ENCODE data around the gene PRKCA. TPM values are rescaled to one million over a fixed set of nuclear protein-coding genes. Genes with fewer than 3 reads are reported as not detected.

PRKCA gene
- total RNA-seq, 1 experiment from 2014 or later, result 29.6 TPM

DNA sequence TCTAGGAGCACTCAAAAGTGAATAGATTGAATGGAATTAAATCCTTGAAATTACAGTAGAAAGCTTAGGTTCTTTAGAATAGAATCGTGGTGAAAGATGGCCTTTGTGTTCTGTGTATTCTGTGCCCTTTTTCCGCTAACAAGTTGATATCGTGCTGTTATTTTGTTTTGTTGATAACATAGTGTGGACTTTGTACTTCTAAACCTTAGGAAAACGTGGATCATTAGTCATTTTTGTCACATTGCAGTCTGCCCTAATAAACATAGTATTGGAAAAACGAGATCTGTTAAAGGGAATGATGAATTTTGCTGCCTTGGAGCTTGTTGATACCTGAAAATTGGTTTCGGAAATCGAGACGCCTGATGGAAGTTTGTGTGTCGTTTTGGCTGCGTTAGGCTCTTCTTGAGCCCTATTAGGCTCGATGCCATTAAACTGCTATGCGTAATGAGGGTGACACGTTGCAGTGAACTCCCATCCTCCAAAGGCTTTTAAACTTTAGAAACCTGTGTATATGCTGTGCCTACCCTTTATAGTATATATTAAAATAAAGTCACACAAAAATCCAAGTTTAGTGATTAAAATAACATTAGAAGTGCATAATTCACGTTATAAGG lies 145.7 kb downstream of the PRKCA start:
- Mint-ChIP-seq H3K36me3 (ENCODE audit: insufficient read depth, unreplicated experiment) (peaks cover 6% of the 10 kb centered on the region), H3K27me3 (ENCODE audit: insufficient read depth, unreplicated experiment) (no peaks in the 10 kb centered on the region), H3K9me3 (ENCODE audit: unreplicated experiment) (no peaks in the 10 kb centered on the region), H3K27ac (ENCODE audit: unreplicated experiment) (peak overlapping the region; percentile 28), H3K4me3 (ENCODE audit: unreplicated experiment) (peak overlapping the region; percentile 2), H3K4me1 (ENCODE audit: low read depth, unreplicated experiment) (peaks cover 78% of the 10 kb centered on the region)
- ChIA-PET CTCF (no interaction called here), POLR2A (no interaction called here)
- Histone ChIP-seq H3K4me3 (ENCODE audit: low read depth, low read length) (no peak overlapping the region), H3K27me3 (replicated peaks; ENCODE audit: control insufficient read depth, insufficient read depth, low read length) (no peaks in the 10 kb centered on the region), H3K36me3 (ENCODE audit: control insufficient read depth, insufficient read depth, low read length) (no peaks in the 10 kb centered on the region), H3K9me3 (0 out of 2 replicates have a peak, but pooled peaks cover 3% of the 10 kb centered on the region), H3K4me1 (peaks cover 43% of the 10 kb centered on the region)
- no peak for DNase-seq
- TF ChIP-seq, protein P1, sequence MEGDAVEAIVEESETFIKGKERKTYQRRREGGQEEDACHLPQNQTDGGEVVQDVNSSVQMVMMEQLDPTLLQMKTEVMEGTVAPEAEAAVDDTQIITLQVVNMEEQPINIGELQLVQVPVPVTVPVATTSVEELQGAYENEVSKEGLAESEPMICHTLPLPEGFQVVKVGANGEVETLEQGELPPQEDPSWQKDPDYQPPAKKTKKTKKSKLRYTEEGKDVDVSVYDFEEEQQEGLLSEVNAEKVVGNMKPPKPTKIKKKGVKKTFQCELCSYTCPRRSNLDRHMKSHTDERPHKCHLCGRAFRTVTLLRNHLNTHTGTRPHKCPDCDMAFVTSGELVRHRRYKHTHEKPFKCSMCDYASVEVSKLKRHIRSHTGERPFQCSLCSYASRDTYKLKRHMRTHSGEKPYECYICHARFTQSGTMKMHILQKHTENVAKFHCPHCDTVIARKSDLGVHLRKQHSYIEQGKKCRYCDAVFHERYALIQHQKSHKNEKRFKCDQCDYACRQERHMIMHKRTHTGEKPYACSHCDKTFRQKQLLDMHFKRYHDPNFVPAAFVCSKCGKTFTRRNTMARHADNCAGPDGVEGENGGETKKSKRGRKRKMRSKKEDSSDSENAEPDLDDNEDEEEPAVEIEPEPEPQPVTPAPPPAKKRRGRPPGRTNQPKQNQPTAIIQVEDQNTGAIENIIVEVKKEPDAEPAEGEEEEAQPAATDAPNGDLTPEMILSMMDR (IDR thresholded peaks at IDR 0.05; ENCODE audit: insufficient read depth in 1 of 2, low read depth in 1 of 2, low read length in 1 of 2, severe bottlenecking in 1 of 2, unreplicated experiment in 1 of 2), result no peak
- BruUV-seq (replicated peaks), result no TSS peak
- intact Hi-C loops (cut with micrococcal nuclease; ENCODE audit: unreplicated experiment), result no loop called here

DNA sequence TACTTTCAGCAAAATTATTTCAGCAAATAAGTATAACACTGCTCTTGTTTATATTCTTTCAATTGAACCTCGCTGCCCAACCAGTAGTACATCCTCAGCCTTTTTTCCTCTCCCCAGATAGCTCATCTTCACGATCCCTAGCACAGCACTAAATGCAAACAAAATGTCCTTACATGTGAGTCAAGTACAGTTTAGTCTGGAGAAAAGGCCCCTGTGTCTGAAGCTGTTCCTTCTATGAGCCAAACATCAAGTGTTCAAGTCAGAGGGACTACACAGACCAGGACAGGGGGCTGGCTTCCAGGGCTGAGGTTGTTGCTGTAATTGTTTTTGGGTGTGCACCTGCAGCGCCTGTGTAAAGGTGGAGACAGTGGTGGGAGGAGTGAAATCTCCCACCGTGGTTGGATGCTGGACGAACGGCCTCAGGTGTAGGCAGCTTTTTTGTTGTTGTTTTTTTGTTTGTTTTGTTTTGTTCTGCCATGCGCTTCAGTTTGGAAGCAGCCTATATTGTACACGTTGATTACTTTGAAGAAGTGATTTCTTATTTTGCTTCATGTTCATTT lies 147.1 kb downstream of the PRKCA start:
- peaks cover 6% of the 10 kb centered on the region for H3K36me3 Mint-ChIP-seq (ENCODE audit: insufficient read depth, unreplicated experiment)
- H3K4me3 Mint-ChIP-seq (ENCODE audit: unreplicated experiment), result no peak overlapping the region
- no peaks in the 10 kb centered on the region for H3K27me3 Mint-ChIP-seq (ENCODE audit: insufficient read depth, unreplicated experiment)
- TF ChIP-seq, protein P1 (IDR thresholded peaks at IDR 0.05; ENCODE audit: insufficient read depth in 1 of 2, low read depth in 1 of 2, low read length in 1 of 2, severe bottlenecking in 1 of 2, unreplicated experiment in 1 of 2), result no peak
- peaks cover 64% of the 10 kb centered on the region for H3K4me1 Mint-ChIP-seq (ENCODE audit: low read depth, unreplicated experiment)
- no TSS peak for BruUV-seq (replicated peaks)
- intact Hi-C loops (cut with micrococcal nuclease; ENCODE audit: unreplicated experiment), result no loop called here
- CTCF ChIA-PET, result no interaction called here
- no peak overlapping the region for H3K4me3 ChIP-seq (ENCODE audit: low read depth, low read length)
- H3K4me1 ChIP-seq, result peaks cover 31% of the 10 kb centered on the region
- POLR2A ChIA-PET, result no interaction called here
- H3K9me3 ChIP-seq, result 0 out of 2 replicates have a peak, but pooled peaks cover 3% of the 10 kb centered on the region
- H3K27ac Mint-ChIP-seq (ENCODE audit: unreplicated experiment), result no peak overlapping the region
- no peak for DNase-seq
- no peaks in the 10 kb centered on the region for H3K36me3 ChIP-seq (ENCODE audit: control insufficient read depth, insufficient read depth, low read length)
- H3K9me3 Mint-ChIP-seq (ENCODE audit: unreplicated experiment), result no peaks in the 10 kb centered on the region
- no peaks in the 10 kb centered on the region for H3K27me3 ChIP-seq (replicated peaks; ENCODE audit: control insufficient read depth, insufficient read depth, low read length)

DNA sequence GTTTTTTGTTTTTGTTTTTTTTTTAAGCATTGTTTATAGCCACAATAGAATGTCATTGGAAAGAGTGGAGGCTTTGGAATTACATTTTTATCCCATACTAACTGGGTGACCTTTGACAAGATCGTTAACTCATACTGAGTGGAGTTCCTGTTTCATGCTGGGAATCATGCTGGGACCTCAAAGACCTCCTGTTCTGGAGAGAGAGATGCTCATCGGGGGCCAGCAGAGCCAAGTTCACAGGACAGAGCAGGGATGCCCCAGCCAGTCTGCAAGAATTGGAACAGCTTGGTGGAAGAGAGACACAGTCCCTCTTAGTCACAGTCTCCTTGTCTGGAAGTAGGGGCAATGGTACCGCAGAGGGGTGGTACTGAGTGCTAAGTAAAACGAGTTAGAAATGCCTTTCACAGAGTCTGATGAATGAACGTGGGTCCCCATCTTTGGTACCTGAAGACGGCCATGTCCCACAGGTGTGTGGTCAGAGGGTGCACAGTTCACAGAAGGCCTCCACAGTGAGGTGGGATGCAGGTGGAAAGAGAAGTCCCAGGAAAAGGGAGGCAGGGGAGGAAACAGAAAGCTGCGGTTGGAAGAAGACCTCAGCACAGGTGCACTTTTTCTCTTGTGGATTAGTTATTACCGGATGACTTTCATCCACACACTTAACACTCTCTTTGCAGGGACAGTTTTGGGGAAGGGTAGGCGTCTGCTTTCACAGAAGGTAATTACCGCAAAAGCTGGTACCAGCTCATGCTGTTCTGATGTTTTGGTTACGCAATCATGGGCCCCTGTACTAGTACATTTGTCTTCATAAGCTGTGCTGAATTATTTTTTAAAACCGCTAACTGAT lies 147.8 kb downstream of the PRKCA start:
- POLR2A ChIA-PET, result no interaction called here
- Mint-ChIP-seq H3K4me1 (ENCODE audit: low read depth, unreplicated experiment) (peaks cover 58% of the 10 kb centered on the region), H3K27me3 (ENCODE audit: insufficient read depth, unreplicated experiment) (no peaks in the 10 kb centered on the region), H3K27ac (ENCODE audit: unreplicated experiment) (no peak overlapping the region), H3K9me3 (ENCODE audit: unreplicated experiment) (no peaks in the 10 kb centered on the region), H3K4me3 (ENCODE audit: unreplicated experiment) (no peak overlapping the region), H3K36me3 (ENCODE audit: insufficient read depth, unreplicated experiment) (peaks cover 6% of the 10 kb centered on the region)
- Histone ChIP-seq H3K9me3 (0 out of 2 replicates have a peak, but pooled peaks cover 3% of the 10 kb centered on the region), H3K4me3 (ENCODE audit: low read depth, low read length) (no peak overlapping the region), H3K27me3 (replicated peaks; ENCODE audit: control insufficient read depth, insufficient read depth, low read length) (no peaks in the 10 kb centered on the region), H3K4me1 (peaks cover 30% of the 10 kb centered on the region), H3K36me3 (ENCODE audit: control insufficient read depth, insufficient read depth, low read length) (no peaks in the 10 kb centered on the region)
- no TSS peak for BruUV-seq (replicated peaks)
- no peak for DNase-seq
- CTCF ChIA-PET, result no interaction called here
- TF ChIP-seq, protein P1 (IDR thresholded peaks at IDR 0.05; ENCODE audit: insufficient read depth in 1 of 2, low read depth in 1 of 2, low read length in 1 of 2, severe bottlenecking in 1 of 2, unreplicated experiment in 1 of 2), result no peak
- intact Hi-C loops (cut with micrococcal nuclease; ENCODE audit: unreplicated experiment), result no loop called here

All from Caco-2 (cell line).